WERI-Rb-1 (cell line): ENCODE data around the gene CACNA1D.

ENCODE experiments used
- DNase-seq: peaks from one replicate; pipeline ENCODE4 v3.0.0-alpha.2; 2020
- H3K27ac ChIP-seq: fragments of 250-450 bp; sonication (Bioruptor Pico); 2 replicates; pipeline ENCODE4 v1.5.1; 2020; ENCODE audit warnings: mild to moderate bottlenecking, moderate library complexity
- H3K27me3 ChIP-seq: fragments of 250-450 bp; sonication (Bioruptor Pico); 2 replicates; pipeline ENCODE4 v1.5.1; 2021; ENCODE audit warnings: mild to moderate bottlenecking, low read depth, moderate library complexity; ENCODE audit not compliant: insufficient read depth, severe bottlenecking
- H3K36me3 ChIP-seq: fragments of 250-450 bp; sonication (Bioruptor Pico); 2 replicates; pipeline ENCODE4 v1.5.1; 2020; ENCODE audit warnings: mild to moderate bottlenecking, moderate library complexity
- H3K4me3 ChIP-seq: 2 replicates; pipeline ENCODE4 v1.5.1; 2011; ENCODE audit warnings: low read depth, mild to moderate bottlenecking, control low read depth, low read length
- H3K9me3 ChIP-seq: fragments of 250-450 bp; sonication (Bioruptor Pico); 2 replicates; pipeline ENCODE4 v1.5.1; 2021; ENCODE audit warnings: mild to moderate bottlenecking, moderate library complexity; ENCODE audit not compliant: severe bottlenecking
- CTCF ChIP-seq: IDR thresholded peaks from 2 replicates; pipeline ENCODE4 v1.5.1; 2011; ENCODE audit warnings: low read depth, mild to moderate bottlenecking, control low read depth, inconsistent platforms, low read length

The CACNA1D gene

GRCh38 chr3:53491276-53491675 is 3.1 kb upstream of the CACNA1D start:
- Histone ChIP-seq H3K4me3 (no peak overlapping the region), H3K27me3 (peaks cover 9% of the 10 kb centered on the region), H3K27ac (no peak overlapping the region), H3K36me3 (no peaks in the 10 kb centered on the region), H3K9me3 (no peaks in the 10 kb centered on the region)
- no peak for DNase-seq
- no peak for TF ChIP-seq CTCF

GRCh38 chr3:53493595-53493962 is 832 bp upstream of the CACNA1D start:
- no peak for TF ChIP-seq CTCF
- Histone ChIP-seq H3K9me3 (no peaks in the 10 kb centered on the region), H3K36me3 (no peaks in the 10 kb centered on the region), H3K27me3 (peaks cover 9% of the 10 kb centered on the region), H3K4me3 (peak overlapping the region; percentile 68), H3K27ac (no peak overlapping the region)
- DNase-seq = no peak

GRCh38 chr3:53495146-53495519 is 722 bp downstream of the CACNA1D start:
- DNase-seq = peak; percentile 18
- Histone ChIP-seq H3K27ac (no peak overlapping the region), H3K9me3 (no peaks in the 10 kb centered on the region), H3K4me3 (peak overlapping the region; percentile 60), H3K27me3 (peaks cover 9% of the 10 kb centered on the region), H3K36me3 (no peaks in the 10 kb centered on the region)
- TF ChIP-seq CTCF = no peak

GRCh38 chr3:53495520-53496391 is 1.3 kb downstream of the CACNA1D start:
- peak; percentile 21 for DNase-seq
- H3K4me3 ChIP-seq = peak overlapping the region; percentile 60
- H3K36me3 ChIP-seq = no peaks in the 10 kb centered on the region
- H3K9me3 ChIP-seq = no peaks in the 10 kb centered on the region
- H3K27ac ChIP-seq = no peak overlapping the region
- peaks cover 9% of the 10 kb centered on the region for H3K27me3 ChIP-seq
- no peak for TF ChIP-seq CTCF

- no peak for DNase-seq
- Histone ChIP-seq H3K27me3 (peaks cover 9% of the 10 kb centered on the region), H3K36me3 (no peaks in the 10 kb centered on the region), H3K27ac (no peak overlapping the region), H3K9me3 (no peaks in the 10 kb centered on the region), H3K4me3 (no peak overlapping the region)
- TF ChIP-seq CTCF = no peak
Observed at GRCh38 chr3:53496392-53496670, 1.9 kb downstream of the CACNA1D start.

- no peak for DNase-seq
- Histone ChIP-seq H3K27me3 (peaks cover 9% of the 10 kb centered on the region), H3K4me3 (no peak overlapping the region), H3K27ac (no peak overlapping the region), H3K9me3 (no peaks in the 10 kb centered on the region), H3K36me3 (no peaks in the 10 kb centered on the region)
- TF ChIP-seq CTCF = no peak
Observed at GRCh38 chr3:53496984-53497383, 2.6 kb downstream of the CACNA1D start.
